EH (cell line): ENCODE results near the gene TACC3.

Experiments used
- DNase-seq: peaks from one replicate; pipeline ENCODE4 v3.0.0-alpha.2; 2015; ENCODE audit warnings: low read depth

TACC3 gene

GRCh38 chr4:1723131-1723801, 1.9 kb downstream of the TACC3 start:
- no peak for DNase-seq

- no peak for DNase-seq
Measured at GRCh38 chr4:1725521-1725920, 4.2 kb downstream of the TACC3 start.

GRCh38 chr4:1726146-1726934, 5.0 kb downstream of the TACC3 start:
- DNase-seq, result peak; percentile 83

- DNase-seq, result peak; percentile 87
Measured at GRCh38 chr4:1727117-1728031, 6.1 kb downstream of the TACC3 start.

GRCh38 chr4:1728061-1728980, 7.0 kb downstream of the TACC3 start:
- DNase-seq, result no peak

- no peak for DNase-seq
Measured at GRCh38 chr4:1730532-1731135, 9.3 kb downstream of the TACC3 start.

- DNase-seq, result no peak
Measured at GRCh38 chr4:1731180-1731579, 9.9 kb downstream of the TACC3 start.

- DNase-seq, result no peak
Measured at GRCh38 chr4:1732911-1733310, 11.6 kb downstream of the TACC3 start.

GRCh38 chr4:1735215-1735614, 13.9 kb downstream of the TACC3 start:
- DNase-seq, result no peak

GRCh38 chr4:1736812-1737211, 15.5 kb downstream of the TACC3 start:
- no peak for DNase-seq

GRCh38 chr4:1737666-1738065, 16.3 kb downstream of the TACC3 start:
- no peak for DNase-seq

GRCh38 chr4:1738410-1738809, 17.1 kb downstream of the TACC3 start:
- no peak for DNase-seq

GRCh38 chr4:1739358-1739757, 18.0 kb downstream of the TACC3 start:
- DNase-seq, result no peak

- DNase-seq, result no peak
Measured at GRCh38 chr4:1740021-1740545, 18.8 kb downstream of the TACC3 start.

- DNase-seq, result no peak
Measured at GRCh38 chr4:1741208-1741607, 19.9 kb downstream of the TACC3 start.

- no peak for DNase-seq
Measured at GRCh38 chr4:1743551-1743950, 22.2 kb downstream of the TACC3 start.

GRCh38 chr4:1743975-1744374, 22.7 kb downstream of the TACC3 start:
- no peak for DNase-seq

- DNase-seq, result no peak
Measured at GRCh38 chr4:1744552-1744951, 23.2 kb downstream of the TACC3 start.

GRCh38 chr4:1745165-1745564, 23.8 kb downstream of the TACC3 start:
- no peak for DNase-seq

- DNase-seq, result no peak
Measured at GRCh38 chr4:1745697-1746096, 24.4 kb downstream of the TACC3 start.

GRCh38 chr4:1746265-1746691, 25.0 kb downstream of the TACC3 start:
- peak; percentile 72 for DNase-seq
